Fibroblast of skin of right quadriceps (primary cell): ENCODE data around the gene OR5AU1.

ENCODE experiments used
- DNase-seq: peaks from one replicate; pipeline ENCODE4 v3.0.0-alpha.2; 2013

OR5AU1 gene

DNA sequence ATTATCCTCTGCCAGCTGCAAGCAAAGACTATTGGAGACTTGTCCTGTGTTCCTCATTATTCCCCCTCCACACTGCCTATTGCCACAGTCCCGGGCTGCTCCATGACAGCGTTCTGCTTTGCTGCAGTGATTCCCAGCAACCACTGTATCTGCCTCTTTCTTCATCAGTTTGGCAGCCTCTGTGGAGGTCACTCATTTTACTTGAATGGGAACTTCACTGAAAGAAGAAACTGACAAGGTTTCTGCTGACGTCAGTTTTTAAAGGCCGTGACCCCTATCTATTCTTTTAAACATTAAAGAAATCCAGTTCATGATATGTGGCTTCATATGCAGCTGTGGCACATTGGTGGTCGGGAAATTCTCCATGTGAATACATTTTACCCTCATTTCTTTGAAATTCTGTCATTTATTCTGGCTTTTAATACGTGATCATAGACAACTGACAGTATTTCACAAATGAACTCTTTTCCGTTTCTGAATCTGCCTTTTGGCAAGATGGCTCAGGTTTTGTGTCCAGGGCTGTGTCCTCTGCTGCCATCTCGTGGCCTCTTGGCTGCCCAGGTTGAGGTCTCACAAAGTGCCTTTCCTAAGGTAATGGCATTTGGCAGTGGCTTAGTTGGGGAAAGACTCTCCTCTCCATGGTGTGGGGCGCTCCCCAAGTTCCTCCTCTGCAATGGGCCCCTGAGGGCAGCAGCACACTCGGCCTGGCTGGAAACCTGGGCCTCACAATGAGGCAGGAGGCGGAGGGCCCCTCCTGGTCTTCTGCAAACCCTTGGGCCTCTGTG is 49.2 kb downstream of the OR5AU1 start:
- DNase-seq, result peak; percentile 69

GRCh38 chr14:21106176-21106497 is 49.7 kb downstream of the OR5AU1 start:
- DNase-seq, result peak; percentile 15

GRCh38 chr14:21105095-21105494 is 50.8 kb downstream of the OR5AU1 start:
- DNase-seq, result no peak
